Measurements from ENCODE around the gene CABP2.

CABP2 gene

DNA sequence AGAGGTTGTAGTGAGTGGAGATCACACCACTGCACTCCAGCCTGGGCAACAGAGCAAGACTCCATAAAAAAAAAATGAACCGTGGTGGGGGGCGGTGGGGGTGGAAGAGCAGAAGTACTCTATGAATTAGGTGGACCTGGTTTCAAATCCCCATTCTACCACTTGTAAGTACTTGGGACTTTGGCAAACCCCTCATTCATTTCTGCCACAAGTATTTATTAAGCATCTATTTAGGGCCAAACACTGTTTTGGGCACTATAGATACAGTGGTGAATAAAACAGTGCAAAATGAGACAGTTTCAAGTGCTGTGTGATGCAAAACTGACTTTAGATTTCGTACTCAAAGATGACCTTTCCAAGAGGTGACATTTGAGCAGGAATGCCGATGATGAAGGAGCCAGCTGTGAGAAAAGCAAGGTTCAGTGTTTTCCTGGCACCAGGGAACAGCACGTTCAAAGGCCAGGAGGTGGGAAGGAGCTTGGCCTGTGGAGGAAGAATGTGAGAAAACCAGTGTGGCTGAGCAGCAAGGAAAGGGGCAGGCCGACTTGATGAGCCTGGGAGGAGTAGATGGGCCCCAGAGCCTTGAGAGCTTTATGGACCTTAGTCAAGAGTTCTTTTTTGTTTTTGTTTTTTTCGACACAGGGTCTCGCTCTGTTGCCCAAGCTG is 52.8 kb downstream of the CABP2 start:
- Histone ChIP-seq H3K27me3 (ENCODE audit: insufficient read depth, low read length) (no peaks in the 10 kb centered on the region), H3F3A (ENCODE audit: insufficient read depth, low read length) (peaks cover 8% of the 10 kb centered on the region; the same call in 1 of the 2 replicates), H3K36me3 (ENCODE audit: insufficient read depth, low read length) (no peaks in the 10 kb centered on the region; the same call in 1 of the 2 replicates), H2AFZ (ENCODE audit: low read length) (no peak overlapping the region), H3K9me3 (ENCODE audit: low read length) (no peaks in the 10 kb centered on the region), H3K9me2 (ENCODE audit: low read depth, low read length) (no peaks in the 10 kb centered on the region), H3K79me2 (ENCODE audit: insufficient read depth, low read length) (no peaks in the 10 kb centered on the region), H3K4me1 (ENCODE audit: insufficient read depth, low read length, severe bottlenecking) (peaks cover 35% of the 10 kb centered on the region), H3K27ac (ENCODE audit: low read depth, low read length, poor library complexity, severe bottlenecking) (no peak overlapping the region), H3K4me3 (ENCODE audit: low read depth, low read length, poor library complexity, severe bottlenecking) (no peak overlapping the region), H4K20me1 (ENCODE audit: insufficient read depth, low read length) (no peaks in the 10 kb centered on the region), H3K4me2 (ENCODE audit: low read length) (no peak overlapping the region), H3K9ac (ENCODE audit: low read length) (no peak overlapping the region)
- TF ChIP-seq EZH2 (IDR thresholded peaks at IDR 0.05; ENCODE audit: borderline replicate concordance, low read length), result no peak
- TF ChIP-seq, protein P1, sequence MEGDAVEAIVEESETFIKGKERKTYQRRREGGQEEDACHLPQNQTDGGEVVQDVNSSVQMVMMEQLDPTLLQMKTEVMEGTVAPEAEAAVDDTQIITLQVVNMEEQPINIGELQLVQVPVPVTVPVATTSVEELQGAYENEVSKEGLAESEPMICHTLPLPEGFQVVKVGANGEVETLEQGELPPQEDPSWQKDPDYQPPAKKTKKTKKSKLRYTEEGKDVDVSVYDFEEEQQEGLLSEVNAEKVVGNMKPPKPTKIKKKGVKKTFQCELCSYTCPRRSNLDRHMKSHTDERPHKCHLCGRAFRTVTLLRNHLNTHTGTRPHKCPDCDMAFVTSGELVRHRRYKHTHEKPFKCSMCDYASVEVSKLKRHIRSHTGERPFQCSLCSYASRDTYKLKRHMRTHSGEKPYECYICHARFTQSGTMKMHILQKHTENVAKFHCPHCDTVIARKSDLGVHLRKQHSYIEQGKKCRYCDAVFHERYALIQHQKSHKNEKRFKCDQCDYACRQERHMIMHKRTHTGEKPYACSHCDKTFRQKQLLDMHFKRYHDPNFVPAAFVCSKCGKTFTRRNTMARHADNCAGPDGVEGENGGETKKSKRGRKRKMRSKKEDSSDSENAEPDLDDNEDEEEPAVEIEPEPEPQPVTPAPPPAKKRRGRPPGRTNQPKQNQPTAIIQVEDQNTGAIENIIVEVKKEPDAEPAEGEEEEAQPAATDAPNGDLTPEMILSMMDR (IDR thresholded peaks at IDR 0.05; ENCODE audit: low read length), result no peak

DNA sequence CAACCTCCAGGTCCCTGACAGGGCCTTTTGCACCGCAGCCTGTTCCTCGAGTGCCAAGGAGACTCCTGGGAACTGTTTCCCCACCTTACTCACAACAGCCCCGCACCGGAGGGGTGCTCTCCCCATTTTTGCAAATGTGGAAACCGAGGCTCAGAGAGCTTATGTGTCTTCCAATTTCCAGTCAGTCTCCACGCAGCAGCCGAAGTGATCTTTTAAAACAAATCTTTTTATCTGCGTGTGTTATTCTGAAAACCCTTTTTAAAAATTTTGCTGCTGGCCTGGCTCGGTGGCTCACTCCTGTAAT is 53.8 kb downstream of the CABP2 start:
- Histone ChIP-seq H3K9me2 (ENCODE audit: low read depth, low read length) (no peaks in the 10 kb centered on the region), H2AFZ (ENCODE audit: low read length) (peak overlapping the region; percentile 81; the same call in 1 of the 2 replicates), H3K79me2 (ENCODE audit: insufficient read depth, low read length) (peaks cover 3% of the 10 kb centered on the region; the same call in 1 of the 2 replicates), H4K20me1 (ENCODE audit: insufficient read depth, low read length) (no peaks in the 10 kb centered on the region), H3K27me3 (ENCODE audit: insufficient read depth, low read length) (no peaks in the 10 kb centered on the region), H3K9ac (ENCODE audit: low read length) (peak overlapping the region; percentile 81), H3F3A (ENCODE audit: insufficient read depth, low read length) (peaks cover 8% of the 10 kb centered on the region; the same call in 1 of the 2 replicates), H3K4me3 (ENCODE audit: low read depth, low read length, poor library complexity, severe bottlenecking) (peak overlapping the region; percentile 75), H3K36me3 (ENCODE audit: insufficient read depth, low read length) (peaks cover 7% of the 10 kb centered on the region; the same call in 1 of the 2 replicates), H3K27ac (ENCODE audit: low read depth, low read length, poor library complexity, severe bottlenecking) (no peak overlapping the region), H3K4me2 (ENCODE audit: low read length) (peak overlapping the region; percentile 77), H3K9me3 (ENCODE audit: low read length) (no peaks in the 10 kb centered on the region), H3K4me1 (ENCODE audit: insufficient read depth, low read length, severe bottlenecking) (peaks cover 39% of the 10 kb centered on the region)
- no peak for TF ChIP-seq EZH2 (IDR thresholded peaks at IDR 0.05; ENCODE audit: borderline replicate concordance, low read length)
- TF ChIP-seq, protein P1 (IDR thresholded peaks at IDR 0.05; ENCODE audit: low read length), result no peak; the same call in 1 of the 2 replicates
